Adipose tissue (tissue), 3 donors: ENCODE measurements around the gene SPATA20. TPM values are rescaled to one million over a fixed set of nuclear protein-coding genes. Genes with fewer than 3 reads are reported as not detected.

Source experiments
- H3K27ac ChIP-seq: one replicate; pipeline ENCODE4 v1.5.1; 2013; ENCODE audit warnings: low read depth, low read length
- WGBS, 3 donors: extraction: QIAGEN DNeasy Blood & Tissue Kit; methylation state at CpG; one replicate each; pipeline ENCODE4 v1.1.7; 2013; 5-methylcytosine and 5-hydroxymethylcytosine counted together
- polyA plus RNA-seq, 3 donors: library from polyadenylated mRNA; stranded (reverse); fragments of 200-250 nt; gene quantifications; one replicate each; pipeline ENCODE4 v1.2.3, GENCODE V29; 2013
- donor health status: healthy with polysubstance abuse.
- donor health status: Bipolar disorder and iron deficiency.
- donor health status: healthy.

The SPATA20 gene
- polyA plus RNA-seq, 3 donors, result 15.8 to 32.7 (median 21.8) TPM

GRCh38 chr17:50585891-50586290, 38.9 kb downstream of the SPATA20 start:
- no peak overlapping the region for H3K27ac ChIP-seq
- WGBS, 3 donors, result 85 to 92% (median 89%) methylated on average over 7 to 8 of the region's 8 CpGs

- 89 to 92% (median 89%) methylated on average over 9 of the region's 9 CpGs for WGBS, 3 donors
- H3K27ac ChIP-seq, result no peak overlapping the region
Observed at GRCh38 chr17:50586421-50587247, 39.7 kb downstream of the SPATA20 start.

DNA sequence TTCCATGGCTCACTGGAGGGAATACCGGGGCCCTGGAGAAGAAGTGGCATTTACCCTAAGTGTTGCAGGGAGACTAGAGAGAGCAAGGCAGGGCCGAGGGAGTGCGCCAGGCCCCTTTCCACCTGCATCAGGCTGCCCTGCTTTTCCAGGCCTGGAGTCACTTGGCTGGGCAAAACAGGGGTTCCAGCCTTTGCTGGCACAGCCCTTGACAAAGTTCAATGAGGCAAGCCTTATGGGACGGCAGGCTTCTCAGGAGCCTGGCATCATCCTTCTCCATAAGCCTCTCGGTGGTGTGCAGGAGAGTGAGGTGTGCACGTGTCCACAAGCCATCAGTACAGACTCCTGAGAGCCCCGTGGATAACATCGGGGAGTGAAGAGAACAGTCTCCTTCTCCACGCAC, 40.6 kb downstream of the SPATA20 start:
- H3K27ac ChIP-seq, result no peak overlapping the region
- 84 to 89% (median 86%) methylated on average over 9 of the region's 9 CpGs for WGBS, 3 donors

DNA sequence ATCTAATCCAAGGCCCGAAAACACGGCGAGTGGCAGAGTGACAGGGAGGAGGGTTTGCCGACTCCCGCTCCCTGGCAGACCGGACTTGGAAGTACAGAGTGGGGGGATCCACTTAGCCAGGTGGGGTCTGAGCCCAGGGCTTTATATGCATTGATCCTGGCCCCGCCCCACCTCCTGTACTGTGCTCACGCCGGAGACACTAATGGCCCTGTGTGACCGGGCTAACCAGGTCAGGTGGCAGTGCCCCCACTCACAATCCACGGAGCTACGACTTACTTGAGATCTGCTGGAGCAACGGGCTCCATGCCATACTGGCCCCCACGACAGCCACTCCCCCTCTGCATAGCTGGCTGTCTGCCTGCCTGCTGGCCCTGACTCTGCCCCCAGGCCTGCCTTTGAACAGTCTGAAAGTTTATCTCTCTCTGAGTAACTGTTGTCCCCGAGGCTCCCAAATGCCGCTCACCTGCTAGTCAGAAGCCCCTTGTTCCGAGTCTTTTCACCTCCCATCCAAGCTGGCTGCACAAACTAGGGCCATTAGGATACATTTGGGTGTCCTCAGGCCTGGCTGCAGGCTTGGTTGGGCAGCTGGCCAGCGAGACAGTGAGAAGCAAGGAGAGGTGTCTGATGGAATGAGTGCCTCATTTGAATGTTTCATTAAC, 41.5 kb downstream of the SPATA20 start:
- H3K27ac ChIP-seq, result no peak overlapping the region
- WGBS, 3 donors, result 53 to 75% (median 73%) methylated on average over 18 of the region's 18 CpGs

GRCh38 chr17:50589095-50589705, 42.2 kb downstream of the SPATA20 start:
- 58 to 61% (median 60%) methylated on average over 10 of the region's 10 CpGs for WGBS, 3 donors

DNA sequence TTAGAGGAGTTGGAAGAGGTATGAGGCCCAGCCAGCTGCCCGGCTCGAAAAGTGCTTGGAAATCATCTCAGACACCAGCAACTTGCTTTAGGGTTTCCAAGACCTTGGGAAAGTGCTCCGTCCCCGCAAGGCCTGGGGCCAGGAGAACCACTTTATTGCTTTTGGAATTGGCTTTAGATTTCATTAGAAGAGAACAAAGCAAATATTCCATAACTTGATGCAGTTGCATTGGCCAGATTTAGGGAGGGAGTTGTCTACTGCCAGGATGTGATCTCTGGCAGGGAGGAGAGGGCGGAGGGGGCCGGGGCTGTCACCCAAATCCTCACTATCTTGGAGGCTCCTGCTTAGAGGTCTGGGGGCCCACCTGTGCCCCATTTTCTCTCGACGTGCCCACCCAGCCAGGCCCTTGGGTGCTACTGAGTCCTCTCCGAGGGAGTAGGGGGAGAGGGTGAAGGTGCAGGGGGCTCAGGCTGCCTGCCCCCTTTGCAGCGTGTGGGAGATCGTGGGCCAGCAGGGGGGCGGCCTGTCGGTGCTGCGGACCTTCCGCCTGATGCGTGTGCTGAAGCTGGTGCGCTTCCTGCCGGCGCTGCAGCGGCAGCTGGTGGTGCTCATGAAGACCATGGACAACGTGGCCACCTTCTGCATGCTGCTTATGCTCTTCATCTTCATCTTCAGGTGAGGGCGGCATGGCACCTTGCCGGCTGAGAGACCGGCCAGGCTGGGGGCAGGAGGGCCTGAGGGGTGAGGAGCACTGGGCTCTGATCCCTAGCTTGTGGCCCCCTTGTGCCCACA, 44.2 kb downstream of the SPATA20 start:
- 92 to 95% (median 94%) methylated on average over 24 of the region's 24 CpGs for WGBS, 3 donors
- H3K27ac ChIP-seq, result no peak overlapping the region

More at GRCh38 chr17:50589095-50589705, 42.2 kb downstream of the SPATA20 start:
- H3K27ac ChIP-seq, result no peak overlapping the region

DNA sequence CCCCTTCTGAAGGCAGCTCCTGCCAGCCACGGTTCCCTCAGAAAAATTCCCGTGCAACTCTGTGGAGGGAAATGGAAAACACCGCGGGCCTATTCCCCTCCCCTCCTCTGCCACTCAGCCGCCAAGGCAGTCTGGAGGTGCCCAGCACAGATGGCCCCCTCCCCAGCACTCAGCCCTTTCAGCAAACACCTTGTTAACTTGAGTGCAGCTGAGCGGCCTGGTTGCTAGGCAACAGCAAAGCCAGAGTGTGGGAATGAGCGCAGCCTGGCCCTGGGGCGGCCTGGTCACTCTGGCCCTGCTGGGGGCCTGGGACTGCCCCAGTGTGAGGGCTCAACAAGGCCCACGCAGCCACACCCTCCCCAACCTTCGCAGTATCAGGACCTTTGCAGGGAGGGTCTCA, 46.3 kb downstream of the SPATA20 start:
- WGBS, 3 donors, result 36 to 75% (median 72%) methylated on average over 10 of the region's 10 CpGs
- no peak overlapping the region for H3K27ac ChIP-seq

GRCh38 chr17:50594128-50594823, 47.3 kb downstream of the SPATA20 start:
- H3K27ac ChIP-seq, result no peak overlapping the region
- WGBS, 3 donors, result 76 to 89% (median 81%) methylated on average over 11 of the region's 11 CpGs

GRCh38 chr17:50594892-50595291, 47.9 kb downstream of the SPATA20 start:
- WGBS, 3 donors, result 86 to 94% (median 88%) methylated on average over 21 of the region's 21 CpGs
- no peak overlapping the region for H3K27ac ChIP-seq

- 82 to 83% (median 82%) methylated on average over 32 to 34 of the region's 34 CpGs for WGBS, 3 donors
- H3K27ac ChIP-seq, result no peak overlapping the region
Observed at GRCh38 chr17:50596191-50597037, 49.4 kb downstream of the SPATA20 start.

GRCh38 chr17:50598487-50598886, 51.5 kb downstream of the SPATA20 start:
- WGBS, 3 donors, result 71 to 86% (median 75%) methylated on average over 5 of the region's 5 CpGs
- no peak overlapping the region for H3K27ac ChIP-seq

- H3K27ac ChIP-seq, result no peak overlapping the region
- WGBS, 3 donors, result 91 to 96% (median 94%) methylated on average over 15 of the region's 15 CpGs
Observed at GRCh38 chr17:50599606-50600005, 52.6 kb downstream of the SPATA20 start.

GRCh38 chr17:50601823-50602375, 54.9 kb downstream of the SPATA20 start:
- 73 to 84% (median 80%) methylated on average over 11 to 13 of the region's 13 CpGs for WGBS, 3 donors
- no peak overlapping the region for H3K27ac ChIP-seq

DNA sequence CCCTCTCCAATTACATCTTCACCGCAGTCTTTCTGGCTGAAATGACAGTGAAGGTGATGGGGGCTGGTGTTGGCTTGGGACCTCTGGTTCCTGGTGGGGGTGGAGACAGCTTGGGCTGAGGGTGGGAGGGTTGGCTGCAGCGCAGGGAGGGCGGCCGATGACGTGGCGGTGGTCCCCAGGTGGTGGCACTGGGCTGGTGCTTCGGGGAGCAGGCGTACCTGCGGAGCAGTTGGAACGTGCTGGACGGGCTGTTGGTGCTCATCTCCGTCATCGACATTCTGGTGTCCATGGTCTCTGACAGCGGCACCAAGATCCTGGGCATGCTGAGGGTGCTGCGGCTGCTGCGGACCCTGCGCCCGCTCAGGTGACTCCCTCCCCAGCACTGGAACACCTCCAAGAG, 55.9 kb downstream of the SPATA20 start:
- 79 to 95% (median 90%) methylated on average over 16 to 18 of the region's 18 CpGs for WGBS, 3 donors

DNA sequence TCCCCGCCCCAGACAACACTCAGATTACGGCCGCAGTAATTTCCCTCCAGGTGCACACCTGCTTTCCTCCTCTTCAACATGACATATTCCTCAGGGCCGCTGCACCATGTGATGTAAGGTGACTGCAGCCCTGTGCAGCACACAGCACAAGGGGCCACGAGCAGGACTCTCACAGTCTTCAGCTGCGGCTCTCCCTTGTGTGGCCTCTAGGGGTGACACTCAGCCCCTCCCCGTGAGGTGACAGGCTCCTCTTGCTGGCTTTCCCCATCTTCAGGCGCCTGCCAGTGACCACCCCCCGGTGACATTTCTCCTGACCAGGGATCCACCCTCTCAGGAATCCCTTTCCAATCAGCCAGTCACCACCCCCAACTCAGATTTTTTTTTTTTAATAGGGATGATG, 56.4 kb downstream of the SPATA20 start:
- WGBS, 3 donors, result 48 to 74% (median 72%) methylated on average over 9 of the region's 9 CpGs
- H3K27ac ChIP-seq, result no peak overlapping the region

More for the DNA sequence above, 55.9 kb downstream of the SPATA20 start:
- H3K27ac ChIP-seq, result no peak overlapping the region

GRCh38 chr17:50604513-50604912, 57.5 kb downstream of the SPATA20 start:
- no peak overlapping the region for H3K27ac ChIP-seq

GRCh38 chr17:50605429-50605828, 58.5 kb downstream of the SPATA20 start:
- 49 to 73% (median 52%) methylated on average over 10 of the region's 10 CpGs for WGBS, 3 donors
- H3K27ac ChIP-seq, result no peak overlapping the region

More at GRCh38 chr17:50604513-50604912, 57.5 kb downstream of the SPATA20 start:
- WGBS, 3 donors, result 8 to 31% (median 12%) methylated on average over 11 to 13 of the region's 13 CpGs
